Measurements from ENCODE around the gene ZNF625.

Gene ZNF625

GRCh38 chr19:12159773-12160414 lies 3.4 kb upstream of the ZNF625 start:
- no peak overlapping the region for H3K4me3 ChIP-seq (ENCODE audit: control insufficient read depth in 1 of 7, extremely low read depth in 1 of 7, insufficient read depth in 4 of 7, low read depth in 2 of 7, low read length in 6 of 7)
- CTCF ChIA-PET, result interaction anchor here (0.9 to 1.6 kb wide), 3 partner anchors 10 to 197 kb away, joined by 3 to 4 read pairs (median 3); no protein-coding TSS in a partner anchor
- POLR2A ChIA-PET, result interaction anchor here (0.6 kb wide), 1 partner anchor 506 kb away, joined by 4 read pairs; no protein-coding TSS in a partner anchor
- DNase-seq, result peak in 2 of 3 donors; percentile 40 to 48
- H3K9me3 ChIP-seq (ENCODE audit: control extremely low read depth in 1 of 5, control insufficient read depth in 4 of 5, insufficient read depth in 2 of 5, low read depth in 1 of 5, low read length in 4 of 5), result no peaks in the 10 kb centered on the region
- H3K36me3 ChIP-seq (ENCODE audit: control insufficient read depth in 4 of 4, insufficient read depth in 4 of 4, low read length in 3 of 4), result peaks cover 0 to 4% (median under 1%) of the 10 kb centered on the region in 4 experiments
- no peaks in the 10 kb centered on the region for H3K27me3 ChIP-seq (replicated peaks in 2 of 5; ENCODE audit: control insufficient read depth in 4 of 5, insufficient read depth in 5 of 5, low read length in 4 of 5)
- H3K27ac ChIP-seq (ENCODE audit: insufficient read depth in 1 of 2, low read depth in 1 of 2, low read length in 2 of 2, poor library complexity in 1 of 2, severe bottlenecking in 2 of 2), result no peak overlapping the region
- WGBS (ENCODE audit: insufficient coverage), result 95% methylated on average over 22 of the region's 25 CpGs
- H3K4me1 ChIP-seq (ENCODE audit: control extremely low read depth in 1 of 4, control insufficient read depth in 4 of 4, insufficient read depth in 4 of 4, low read length in 3 of 4), result peaks cover 4 to 38% (median 21%) of the 10 kb centered on the region in 4 experiments

DNA sequence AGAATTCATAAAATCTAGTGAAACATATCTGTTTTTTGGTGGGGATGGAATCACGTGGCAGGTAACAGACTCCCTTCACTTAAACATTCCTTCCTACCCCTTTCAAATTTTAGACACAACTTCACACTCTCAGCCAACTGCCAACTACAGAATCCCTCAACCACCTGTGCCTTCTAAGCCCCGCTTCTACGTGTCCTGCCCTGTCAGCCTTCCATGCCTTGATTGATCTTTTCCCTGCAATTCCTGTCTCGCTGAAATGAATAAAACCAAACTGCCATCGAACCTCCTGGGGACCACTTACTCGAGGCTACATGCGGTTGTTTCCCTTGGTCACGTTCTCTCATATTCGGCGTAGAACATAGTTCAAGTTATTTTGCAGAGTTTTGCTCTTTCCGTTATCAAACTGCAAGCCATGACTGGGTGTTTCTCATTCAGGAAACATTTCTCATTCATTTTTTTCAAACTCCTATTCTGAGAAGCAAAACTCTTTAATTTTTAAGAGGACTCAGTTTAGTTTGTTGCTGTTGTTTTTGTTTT lies 1.1 kb downstream of the ZNF625 start:
- CTCF ChIA-PET, result interaction anchor here (1.5 kb wide), 1 partner anchor 10 kb away, joined by 3 read pairs; no protein-coding TSS in a partner anchor
- Histone ChIP-seq H3K9me3 (ENCODE audit: control extremely low read depth in 1 of 5, control insufficient read depth in 4 of 5, insufficient read depth in 2 of 5, low read depth in 1 of 5, low read length in 4 of 5) (peaks cover 0 to 3% (median 0%) of the 10 kb centered on the region in 5 experiments), H3K4me1 (ENCODE audit: control extremely low read depth in 1 of 4, control insufficient read depth in 4 of 4, insufficient read depth in 4 of 4, low read length in 3 of 4) (peaks cover 4 to 22% (median 12%) of the 10 kb centered on the region in 4 experiments), H3K27ac (ENCODE audit: insufficient read depth in 1 of 2, low read depth in 1 of 2, low read length in 2 of 2, poor library complexity in 1 of 2, severe bottlenecking in 2 of 2) (peak overlapping the region in 1 of 2 experiments; percentile 84), H3K27me3 (replicated peaks in 2 of 5; ENCODE audit: control insufficient read depth in 4 of 5, insufficient read depth in 5 of 5, low read length in 4 of 5) (no peaks in the 10 kb centered on the region), H3K4me3 (ENCODE audit: control insufficient read depth in 1 of 7, extremely low read depth in 1 of 7, insufficient read depth in 4 of 7, low read depth in 2 of 7, low read length in 6 of 7) (peak overlapping the region in 6 of 7 experiments; percentile 70 to 94 (median 87)), H3K36me3 (ENCODE audit: control insufficient read depth in 4 of 4, insufficient read depth in 4 of 4, low read length in 3 of 4) (peaks cover 8 to 15% (median 10%) of the 10 kb centered on the region in 4 experiments)
- POLR2A ChIA-PET, result no interaction called here
- peak in 2 of 3 donors; percentile 44 to 67 for DNase-seq
- WGBS (ENCODE audit: insufficient coverage), result 15% methylated on average over 10 of the region's 11 CpGs

DNA sequence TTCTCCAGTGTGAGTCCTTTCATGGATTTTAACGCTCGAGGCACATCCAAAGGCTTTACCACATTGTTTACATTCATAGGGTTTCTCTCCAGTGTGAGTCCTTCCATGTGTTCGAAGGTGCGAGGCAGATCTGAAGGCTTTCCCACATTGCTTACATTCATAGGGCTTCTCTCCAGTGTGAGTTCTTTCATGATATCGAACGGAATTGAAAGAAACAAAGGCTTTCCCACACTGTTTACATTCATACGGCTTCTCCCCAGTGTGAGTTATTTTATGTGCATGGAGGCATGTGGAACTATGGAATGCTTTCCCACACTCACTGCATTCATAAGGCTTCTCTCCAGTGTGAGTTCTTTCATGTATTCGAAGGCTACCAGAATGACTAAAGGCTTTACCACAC lies 11.2 kb downstream of the ZNF625 start:
- CTCF ChIA-PET, result interaction anchor here (0.8 to 1.5 kb wide), 3 partner anchors 10 to 182 kb away, joined by 3 read pairs; no protein-coding TSS in a partner anchor

GRCh38 chr19:12141405-12141736 lies 15.2 kb downstream of the ZNF625 start:
- Histone ChIP-seq H3K27ac (ENCODE audit: insufficient read depth in 1 of 2, low read depth in 1 of 2, low read length in 2 of 2, poor library complexity in 1 of 2, severe bottlenecking in 2 of 2) (no peak overlapping the region), H3K4me3 (ENCODE audit: control insufficient read depth in 1 of 7, extremely low read depth in 1 of 7, insufficient read depth in 4 of 7, low read depth in 2 of 7, low read length in 6 of 7) (peak overlapping the region in 2 of 7 experiments; percentile 93 to 94), H3K36me3 (ENCODE audit: control insufficient read depth in 4 of 4, insufficient read depth in 4 of 4, low read length in 3 of 4) (peaks cover 10 to 37% (median 26%) of the 10 kb centered on the region in 4 experiments), H3K9me3 (ENCODE audit: control extremely low read depth in 1 of 5, control insufficient read depth in 4 of 5, insufficient read depth in 2 of 5, low read depth in 1 of 5, low read length in 4 of 5) (peaks cover 0 to 23% (median 11%) of the 10 kb centered on the region in 5 experiments), H3K4me1 (ENCODE audit: control extremely low read depth in 1 of 4, control insufficient read depth in 4 of 4, insufficient read depth in 4 of 4, low read length in 3 of 4) (peaks cover 11 to 30% (median 15%) of the 10 kb centered on the region in 4 experiments), H3K27me3 (replicated peaks in 2 of 5; ENCODE audit: control insufficient read depth in 4 of 5, insufficient read depth in 5 of 5, low read length in 4 of 5) (no peaks in the 10 kb centered on the region)
- ChIA-PET CTCF (interaction anchor here (0.9 to 3.7 kb wide), 22 partner anchors 10 to 344 kb away, joined by 3 to 31 read pairs (median 5); partner anchors contain the start of genes ZNF491 and ZNF763), POLR2A (interaction anchor here (1.4 kb wide), 1 partner anchor 153 kb away, joined by 4 read pairs; no protein-coding TSS in a partner anchor)
- 75% methylated on average over 9 of the region's 10 CpGs for WGBS (ENCODE audit: insufficient coverage)
- no peak for DNase-seq

More for the DNA sequence above, 11.2 kb downstream of the ZNF625 start:
- Histone ChIP-seq H3K27ac (ENCODE audit: insufficient read depth in 1 of 2, low read depth in 1 of 2, low read length in 2 of 2, poor library complexity in 1 of 2, severe bottlenecking in 2 of 2) (no peak overlapping the region), H3K4me3 (ENCODE audit: control insufficient read depth in 1 of 7, extremely low read depth in 1 of 7, insufficient read depth in 4 of 7, low read depth in 2 of 7, low read length in 6 of 7) (no peak overlapping the region), H3K9me3 (ENCODE audit: control extremely low read depth in 1 of 5, control insufficient read depth in 4 of 5, insufficient read depth in 2 of 5, low read depth in 1 of 5, low read length in 4 of 5) (peaks cover 0 to 34% (median 12%) of the 10 kb centered on the region in 5 experiments), H3K4me1 (ENCODE audit: control extremely low read depth in 1 of 4, control insufficient read depth in 4 of 4, insufficient read depth in 4 of 4, low read length in 3 of 4) (peaks cover 7 to 10% (median 8%) of the 10 kb centered on the region in 4 experiments), H3K36me3 (ENCODE audit: control insufficient read depth in 4 of 4, insufficient read depth in 4 of 4, low read length in 3 of 4) (peaks cover 17 to 43% (median 33%) of the 10 kb centered on the region in 4 experiments), H3K27me3 (replicated peaks in 2 of 5; ENCODE audit: control insufficient read depth in 4 of 5, insufficient read depth in 5 of 5, low read length in 4 of 5) (no peaks in the 10 kb centered on the region)
- WGBS (ENCODE audit: insufficient coverage), result 100% methylated on average over 5 of the region's 8 CpGs
- no peak for DNase-seq
- POLR2A ChIA-PET, result no interaction called here

DNA sequence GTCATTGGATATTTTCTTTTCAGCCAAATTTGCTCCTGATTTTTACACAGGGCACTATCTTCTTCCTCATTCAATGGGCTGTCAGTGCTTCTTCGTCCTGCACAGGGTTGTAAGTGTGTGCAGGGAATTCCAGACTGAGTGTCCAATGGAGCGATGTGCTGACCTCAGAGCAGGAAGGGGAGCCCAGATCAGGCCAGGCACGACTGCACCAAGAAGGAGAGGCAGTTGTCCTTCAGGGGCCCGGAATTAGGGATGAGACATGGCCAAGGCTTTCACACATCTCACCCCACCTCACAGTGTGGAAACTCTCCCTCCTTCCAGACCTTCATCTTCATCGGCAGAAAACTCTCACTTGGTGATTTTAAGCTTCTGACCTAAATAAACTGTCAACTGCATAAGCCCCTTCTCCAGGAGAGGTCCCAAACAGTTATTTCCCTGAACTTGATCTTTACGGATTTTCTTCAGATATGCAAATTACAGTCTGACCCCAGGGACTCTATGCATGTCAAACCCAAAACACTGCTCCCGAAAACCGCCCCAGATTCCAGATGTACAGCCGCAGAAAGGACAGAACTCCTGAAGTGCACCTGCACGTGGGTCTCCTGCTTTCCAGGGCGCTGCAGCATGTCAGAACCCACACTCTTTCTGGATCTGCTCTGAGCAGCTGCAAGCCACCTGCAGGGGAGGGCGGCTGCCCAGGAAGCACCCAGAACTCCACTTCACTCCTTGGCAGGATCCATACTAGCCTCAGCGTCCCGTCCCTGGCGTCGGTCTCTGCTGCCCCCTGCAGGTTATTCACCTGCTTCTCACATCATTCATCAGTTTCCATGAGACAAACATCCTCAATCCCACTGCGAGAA lies 15.8 kb downstream of the ZNF625 start:
- POLR2A ChIA-PET, result interaction anchor here (0.5 to 1.4 kb wide), 5 partner anchors 22 to 254 kb away, joined by 3 to 6 read pairs (median 4); partner anchors contain the start of genes ZNF136, ZNF763 and ZNF844

DNA sequence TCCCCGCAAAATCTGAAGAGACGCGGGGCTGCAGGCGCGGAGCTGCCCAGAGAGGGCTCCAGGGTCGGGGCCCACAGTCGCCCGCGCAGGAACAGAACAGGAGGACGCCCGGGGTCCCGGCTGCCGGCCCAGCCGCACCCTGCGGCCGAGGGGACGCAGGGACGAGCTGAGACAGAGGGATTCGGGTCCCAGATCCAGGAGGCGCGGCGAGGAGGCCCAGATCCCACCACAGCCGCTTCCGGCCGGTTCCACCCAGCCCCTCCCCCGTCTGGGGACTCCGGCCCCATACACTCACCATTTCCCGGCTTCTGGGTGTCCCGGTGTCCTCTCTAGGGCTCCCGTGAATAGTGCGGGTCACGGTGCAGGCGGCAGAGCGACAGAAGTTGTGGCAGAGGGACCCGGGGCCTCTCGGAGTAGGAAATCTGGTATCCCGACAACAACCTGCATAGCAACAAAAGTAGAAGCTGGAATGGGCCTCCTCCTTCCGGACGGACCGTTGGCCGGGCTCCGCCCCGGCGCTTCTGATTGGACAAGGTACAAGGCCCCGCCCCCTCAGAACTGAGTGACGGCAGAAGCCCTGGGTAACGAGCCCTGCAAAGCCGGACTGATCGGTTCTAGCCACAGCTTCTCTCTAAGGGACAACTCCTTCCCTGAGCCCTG lies 16.5 kb downstream of the ZNF625 start, which contains the start of gene ZNF20:
TSS of gene ZNF20 (minus strand) at position 466 of the 660 bp plus-strand sequence. CDS start at position 298, 168 bp downstream.
- H3K4me1 ChIP-seq (ENCODE audit: control extremely low read depth in 1 of 4, control insufficient read depth in 4 of 4, insufficient read depth in 4 of 4, low read length in 3 of 4), result peaks cover 11 to 30% (median 15%) of the 10 kb centered on the region in 4 experiments
- H3K9me3 ChIP-seq (ENCODE audit: control extremely low read depth in 1 of 5, control insufficient read depth in 4 of 5, insufficient read depth in 2 of 5, low read depth in 1 of 5, low read length in 4 of 5), result peaks cover 0 to 15% (median 0%) of the 10 kb centered on the region in 5 experiments
- H3K27ac ChIP-seq (ENCODE audit: insufficient read depth in 1 of 2, low read depth in 1 of 2, low read length in 2 of 2, poor library complexity in 1 of 2, severe bottlenecking in 2 of 2), result peak within 1 kb of the TSS; percentile 61 to 84
- 0% methylated on average over 40 of the region's 49 CpGs for WGBS (ENCODE audit: insufficient coverage)
- no peaks in the 10 kb centered on the region for H3K27me3 ChIP-seq (replicated peaks in 2 of 5; ENCODE audit: control insufficient read depth in 4 of 5, insufficient read depth in 5 of 5, low read length in 4 of 5)
- peaks cover 3 to 31% (median 17%) of the 10 kb centered on the region in 4 experiments for H3K36me3 ChIP-seq (ENCODE audit: control insufficient read depth in 4 of 4, insufficient read depth in 4 of 4, low read length in 3 of 4)
- peak; percentile 91 to 94 (median 93) for DNase-seq
- POLR2A ChIA-PET, result interaction anchor here (0.5 to 1.4 kb wide), 8 partner anchors 23 to 255 kb away, joined by 3 to 8 read pairs (median 4); partner anchors contain the start of genes ZNF136, ZNF433, ZNF763 and ZNF844
- CTCF ChIA-PET, result interaction anchor here (0.7 to 3.7 kb wide), 22 partner anchors 8 to 342 kb away, joined by 3 to 31 read pairs (median 4); partner anchors contain the start of genes ZNF491 and ZNF625
- peak within 1 kb of the TSS; percentile 68 to 95 (median 93) for H3K4me3 ChIP-seq (ENCODE audit: control insufficient read depth in 1 of 7, extremely low read depth in 1 of 7, insufficient read depth in 4 of 7, low read depth in 2 of 7, low read length in 6 of 7)

More for the DNA sequence above, 15.8 kb downstream of the ZNF625 start:
- peak overlapping the region in 1 of 2 experiments; percentile 84 for H3K27ac ChIP-seq (ENCODE audit: insufficient read depth in 1 of 2, low read depth in 1 of 2, low read length in 2 of 2, poor library complexity in 1 of 2, severe bottlenecking in 2 of 2)
- WGBS (ENCODE audit: insufficient coverage), result 6% methylated on average over 14 of the region's 17 CpGs
- peak; percentile 87 to 93 (median 91) for DNase-seq
- H3K4me1 ChIP-seq (ENCODE audit: control extremely low read depth in 1 of 4, control insufficient read depth in 4 of 4, insufficient read depth in 4 of 4, low read length in 3 of 4), result peaks cover 11 to 30% (median 15%) of the 10 kb centered on the region in 4 experiments
- CTCF ChIA-PET, result interaction anchor here (0.7 to 3.7 kb wide), 29 partner anchors 9 to 343 kb away, joined by 3 to 31 read pairs (median 4); partner anchors contain the start of genes ZNF491, ZNF625 and ZNF763
- no peaks in the 10 kb centered on the region for H3K27me3 ChIP-seq (replicated peaks in 2 of 5; ENCODE audit: control insufficient read depth in 4 of 5, insufficient read depth in 5 of 5, low read length in 4 of 5)
- peaks cover 10 to 32% (median 21%) of the 10 kb centered on the region in 4 experiments for H3K36me3 ChIP-seq (ENCODE audit: control insufficient read depth in 4 of 4, insufficient read depth in 4 of 4, low read length in 3 of 4)
- H3K4me3 ChIP-seq (ENCODE audit: control insufficient read depth in 1 of 7, extremely low read depth in 1 of 7, insufficient read depth in 4 of 7, low read depth in 2 of 7, low read length in 6 of 7), result peak overlapping the region; percentile 68 to 95 (median 93)
- H3K9me3 ChIP-seq (ENCODE audit: control extremely low read depth in 1 of 5, control insufficient read depth in 4 of 5, insufficient read depth in 2 of 5, low read depth in 1 of 5, low read length in 4 of 5), result peaks cover 0 to 17% (median 5%) of the 10 kb centered on the region in 5 experiments

Measured in common myeloid progenitor, CD34-positive (primary cell).